Lower lobe of right lung (tissue), 2 donors: ENCODE measurements around the gene KRTAP1-1. TPM values are rescaled to one million over a fixed set of nuclear protein-coding genes. Genes with fewer than 3 reads are reported as not detected.

ENCODE experiments used
- ATAC-seq, 2 donors: fragments of 200-7000 bp; cut with Tn5 transposase; one replicate each; pipeline ENCODE4 v1.9.1; 2020 to 2022; ENCODE audit warnings: mild to moderate bottlenecking in 2 of 2, moderate library complexity in 2 of 2
- DNase-seq: peaks from one replicate; pipeline ENCODE4 v3.0.0-alpha.2; 2020
- H3K27ac ChIP-seq: fragments of 200-600 bp; one replicate; pipeline ENCODE4 v1.8.0; 2022
- H3K27me3 ChIP-seq: fragments of 200-600 bp; one replicate; pipeline ENCODE4 v1.8.0; 2022; ENCODE audit warnings: low read depth
- H3K36me3 ChIP-seq: fragments of 200-600 bp; one replicate; pipeline ENCODE4 v1.8.0; 2022; ENCODE audit warnings: mild to moderate bottlenecking
- H3K4me1 ChIP-seq: fragments of 200-600 bp; one replicate; pipeline ENCODE4 v1.8.0; 2022
- H3K4me3 ChIP-seq: fragments of 200-600 bp; one replicate; pipeline ENCODE4 v1.8.0; 2022; ENCODE audit warnings: mild to moderate bottlenecking
- H3K9me3 ChIP-seq: fragments of 200-600 bp; one replicate; pipeline ENCODE4 v1.8.0; 2022
- CTCF ChIP-seq: fragments of 200-600 bp; IDR thresholded peaks from one replicate; pipeline ENCODE4 v1.8.0; 2022; ENCODE audit warnings: antibody characterized with exemption, mild to moderate bottlenecking
- intact Hi-C: fragments of 100-400 bp; cut with DNase I; formaldehyde crosslinking; loops from one replicate; pipeline ENCODE4 v1.11.0; 2022
- total RNA-seq: library from RNA; stranded (reverse); fragmentation: NEBNext Ultra II Directional; extraction: Animal tissue kit (Norgen Biotek cat#: 25700); gene quantifications from one replicate; pipeline ENCODE4 v1.2.1, GENCODE V29; 2021
- donor health status: DM: no; HTN: yes; CAD: no; lungs with severe emphysema.

Gene KRTAP1-1
- total RNA-seq, 1 donor from 2014 or later: not detected

GRCh38 chr17:41009936-41010335 is 31.3 kb downstream of the KRTAP1-1 start:
- H3K4me1 ChIP-seq: no peaks in the 10 kb centered on the region
- no peaks in the 10 kb centered on the region for H3K36me3 ChIP-seq
- intact Hi-C loops: no loop called here
- H3K27ac ChIP-seq: no peak overlapping the region
- no peaks in the 10 kb centered on the region for H3K27me3 ChIP-seq
- no peak for TF ChIP-seq CTCF
- H3K9me3 ChIP-seq: no peaks in the 10 kb centered on the region
- ATAC-seq (no peak), DNase-seq (no peak)
- no peak overlapping the region for H3K4me3 ChIP-seq

- intact Hi-C loops: no loop called here
Observed at GRCh38 chr17:41009301-41009760, 31.9 kb downstream of the KRTAP1-1 start.

GRCh38 chr17:41008811-41009210 is 32.4 kb downstream of the KRTAP1-1 start, which contains the start of gene KRTAP3-1:
Gene KRTAP3-1 (minus strand): TSS chr17:41009128. CDS start chr17:41009074, 54 bp downstream.
- no peaks in the 10 kb centered on the region for H3K4me1 ChIP-seq
- no peak within 1 kb of the TSS for H3K4me3 ChIP-seq
- intact Hi-C loops: no loop called here
- no peaks in the 10 kb centered on the region for H3K36me3 ChIP-seq
- ATAC-seq (peak in 1 of 2 donors; percentile 40), DNase-seq (no peak)
- H3K27me3 ChIP-seq: no peaks in the 10 kb centered on the region
- no peak for TF ChIP-seq CTCF
- H3K9me3 ChIP-seq: no peaks in the 10 kb centered on the region
- no peak within 1 kb of the TSS for H3K27ac ChIP-seq

More at GRCh38 chr17:41009301-41009760, 31.9 kb downstream of the KRTAP1-1 start:
- TF ChIP-seq CTCF: no peak
- DNase-seq (no peak), ATAC-seq (peak; percentile 59 to 91)
- Histone ChIP-seq H3K27me3 (no peaks in the 10 kb centered on the region), H3K36me3 (no peaks in the 10 kb centered on the region), H3K4me3 (no peak overlapping the region), H3K27ac (no peak overlapping the region), H3K4me1 (no peaks in the 10 kb centered on the region), H3K9me3 (no peaks in the 10 kb centered on the region)

- no peaks in the 10 kb centered on the region for H3K36me3 ChIP-seq
- H3K9me3 ChIP-seq: no peaks in the 10 kb centered on the region
- intact Hi-C loops: no loop called here
- H3K4me1 ChIP-seq: no peaks in the 10 kb centered on the region
- ATAC-seq (no peak), DNase-seq (no peak)
- H3K27ac ChIP-seq: no peak overlapping the region
- TF ChIP-seq CTCF: no peak
- no peaks in the 10 kb centered on the region for H3K27me3 ChIP-seq
- no peak overlapping the region for H3K4me3 ChIP-seq
Observed at GRCh38 chr17:41004397-41004796, 36.9 kb downstream of the KRTAP1-1 start.

- intact Hi-C loops: no loop called here
- TF ChIP-seq CTCF: no peak
- no peak overlapping the region for H3K27ac ChIP-seq
- ATAC-seq: no peak
- H3K4me1 ChIP-seq: no peaks in the 10 kb centered on the region
- no peaks in the 10 kb centered on the region for H3K27me3 ChIP-seq
- H3K9me3 ChIP-seq: no peaks in the 10 kb centered on the region
- no peaks in the 10 kb centered on the region for H3K36me3 ChIP-seq
- H3K4me3 ChIP-seq: no peak overlapping the region
- no peak for DNase-seq
Observed at GRCh38 chr17:41003926-41004325, 37.3 kb downstream of the KRTAP1-1 start.
